Activated CD4-positive, alpha-beta T cell treated with anti-CD3 and anti-CD28 coated beads for 1 hour (primary cell): ENCODE results near the gene IHH.

Experiments
- DNase-seq: peaks from one replicate; pipeline ENCODE4 v3.0.0-alpha.2; 2020

Gene IHH

DNA sequence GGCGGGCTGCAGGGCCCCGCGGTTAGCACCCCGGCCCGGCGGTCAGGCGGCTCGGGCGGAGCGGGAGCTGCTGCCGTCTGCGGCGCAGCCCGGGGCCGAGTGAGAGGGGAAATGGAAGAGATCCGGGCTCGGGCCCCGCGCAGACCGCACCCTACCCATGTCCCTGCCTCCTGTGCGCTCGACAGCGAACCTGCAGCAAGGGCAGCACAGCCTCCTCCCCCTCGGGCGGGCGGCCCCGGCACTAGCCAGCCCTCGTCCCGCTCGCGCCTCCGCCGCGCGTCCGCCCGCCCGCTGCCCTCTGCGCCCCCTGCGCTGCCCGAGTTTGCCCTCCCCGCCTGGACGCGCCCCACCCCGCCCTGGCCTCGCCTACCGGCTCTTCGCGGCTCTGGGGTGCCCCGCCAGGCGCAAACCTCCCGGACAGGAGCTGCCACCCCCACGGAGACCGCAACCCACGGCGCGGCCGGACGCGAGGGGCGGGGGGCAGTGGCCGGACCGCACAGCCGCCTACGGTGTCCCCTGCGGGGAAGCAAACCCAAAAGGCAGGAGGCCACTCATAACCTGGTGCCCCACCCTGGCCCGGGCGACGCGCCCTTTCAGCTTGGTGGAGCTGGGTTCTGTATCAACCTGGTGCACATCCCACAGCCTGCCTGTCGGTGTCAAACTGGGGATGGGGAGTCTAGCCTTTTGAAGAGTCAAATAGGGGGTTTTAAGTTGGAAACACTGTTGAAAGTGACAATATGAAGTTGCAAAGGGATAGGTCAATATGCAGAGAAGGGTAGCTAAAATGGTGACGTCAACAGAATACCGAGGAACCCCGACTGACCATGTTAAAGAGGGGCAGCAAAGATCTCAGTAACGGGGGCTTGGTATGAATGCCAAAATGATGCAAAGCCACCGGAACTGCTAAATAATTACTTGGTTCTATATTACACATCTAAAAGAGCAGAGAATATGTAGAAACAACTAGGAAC, at the start of gene IHH:
Gene IHH, minus strand, starts transcription at position 101 of the 971 bp plus-strand sequence. CDS start 454 bp downstream, outside the sequence.
- no peak for DNase-seq

DNA sequence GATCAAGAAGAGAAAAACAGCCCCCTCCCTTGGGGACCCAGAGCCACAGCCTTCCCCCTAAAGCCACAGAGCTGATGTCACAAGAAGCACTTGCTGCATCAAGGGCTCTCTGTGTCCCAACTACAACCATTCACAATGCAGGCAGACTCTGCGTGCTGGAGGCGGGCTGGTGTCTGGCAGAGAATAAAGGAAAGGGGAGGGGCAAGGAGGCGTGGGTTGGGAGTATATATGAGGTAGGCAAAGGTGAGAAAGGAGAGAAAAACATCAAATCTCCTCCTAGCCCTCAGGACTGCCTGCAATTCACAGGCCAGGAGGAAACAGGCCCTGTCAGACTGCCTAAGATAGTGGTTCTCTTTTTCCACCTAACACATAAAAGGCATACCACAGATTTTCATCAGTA, 48.8 kb upstream of the IHH start:
- DNase-seq = no peak

DNA sequence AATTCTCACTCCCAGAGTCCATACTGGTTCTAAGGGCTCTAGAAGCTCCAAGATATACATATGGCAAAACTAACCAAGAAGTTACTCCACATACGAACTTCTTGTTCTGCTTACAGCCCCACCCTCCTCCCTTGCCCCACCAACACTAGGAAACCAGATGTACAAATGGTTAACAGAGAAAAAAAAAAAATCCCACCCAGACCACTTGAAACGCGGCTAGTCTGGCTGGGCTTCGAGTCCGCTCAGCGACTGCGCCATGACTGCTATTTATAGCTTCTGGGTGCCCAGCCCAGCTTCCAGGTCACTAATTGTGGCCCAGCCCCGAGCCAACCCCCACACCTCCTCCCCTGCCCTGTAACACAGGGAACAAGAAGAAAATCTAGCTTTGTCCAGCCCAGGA, 47.0 kb upstream of the IHH start:
- DNase-seq = no peak

DNA sequence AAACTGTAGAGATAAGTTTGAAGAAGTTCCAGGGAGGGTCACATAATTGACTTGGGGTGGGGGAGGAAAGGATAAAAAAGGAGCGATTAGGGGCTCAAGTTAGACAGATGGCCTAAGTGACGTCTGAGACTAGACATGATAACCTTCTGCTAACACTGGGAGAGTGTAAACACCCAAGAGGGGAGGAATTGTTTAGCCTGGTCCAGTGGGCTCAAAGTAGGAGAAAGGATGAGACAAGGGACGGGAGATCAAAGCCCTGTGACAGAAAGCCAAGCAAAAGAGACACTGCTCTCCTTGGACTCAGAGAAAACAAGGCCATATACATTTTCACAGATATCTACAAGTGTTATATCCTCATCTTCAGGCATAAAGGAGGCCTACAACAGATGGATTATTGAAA, 45.5 kb upstream of the IHH start:
- no peak for DNase-seq

DNA sequence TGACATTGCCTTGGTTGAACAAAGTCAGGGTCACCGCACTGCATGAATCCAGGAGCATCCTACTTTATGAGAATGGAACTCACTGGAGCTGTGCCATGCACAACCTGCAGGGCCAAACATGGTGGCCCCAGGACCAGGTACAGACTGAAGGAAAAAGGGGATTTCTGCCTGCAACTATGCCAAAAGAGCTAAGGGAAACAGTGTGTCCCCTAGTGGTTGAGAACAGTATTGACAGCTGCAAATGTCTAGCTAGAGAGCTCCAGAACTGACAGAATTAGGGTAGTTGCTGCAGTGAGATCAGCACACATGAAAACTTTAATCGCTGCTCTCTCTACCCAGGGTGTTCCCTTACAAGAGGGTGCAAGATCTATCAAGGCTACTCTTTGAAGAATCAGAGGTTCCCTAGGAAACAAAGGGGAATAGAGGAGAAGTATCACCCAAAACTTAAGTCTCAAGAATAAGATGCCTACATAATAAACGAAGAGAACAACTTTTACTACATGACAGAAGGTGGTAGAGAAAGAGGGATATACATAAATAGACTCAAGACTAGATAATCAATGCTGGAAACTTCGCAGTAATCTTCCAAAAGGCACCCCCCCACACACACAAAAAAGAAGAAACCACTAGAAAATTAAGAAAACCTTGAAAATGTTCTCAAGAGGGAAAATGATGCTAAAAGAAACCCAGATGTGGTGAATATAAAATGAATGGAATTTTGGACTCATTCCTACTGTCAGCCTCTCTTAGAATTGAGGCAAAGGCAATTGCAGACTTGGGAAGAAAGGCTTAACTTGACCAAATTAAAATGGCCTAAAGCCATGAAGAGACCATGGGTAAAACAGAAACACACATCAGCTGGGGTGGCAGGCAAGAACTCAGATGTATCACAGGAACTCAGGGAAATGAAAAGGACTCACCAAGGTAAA, 43.6 kb upstream of the IHH start:
- no peak for DNase-seq

DNA sequence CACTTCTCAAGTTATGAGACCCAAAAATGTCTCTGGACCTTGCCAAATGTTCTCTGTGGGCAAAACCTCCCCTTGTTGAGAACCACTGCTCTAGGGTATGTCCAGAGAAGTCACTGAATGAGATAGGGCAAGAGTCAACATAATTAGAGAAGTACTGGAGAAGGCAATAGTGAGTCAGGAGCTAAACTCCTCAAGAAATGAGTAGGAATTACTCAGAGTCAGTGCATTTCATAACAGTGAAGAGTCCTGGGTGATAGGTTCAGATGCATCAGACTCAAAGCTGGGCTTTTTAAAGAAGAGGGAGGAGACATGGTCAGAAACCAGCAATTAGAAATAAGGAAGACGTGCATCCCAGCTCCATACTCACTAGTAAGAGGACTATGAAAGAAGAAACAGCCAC, 38.6 kb upstream of the IHH start:
- no peak for DNase-seq

DNA sequence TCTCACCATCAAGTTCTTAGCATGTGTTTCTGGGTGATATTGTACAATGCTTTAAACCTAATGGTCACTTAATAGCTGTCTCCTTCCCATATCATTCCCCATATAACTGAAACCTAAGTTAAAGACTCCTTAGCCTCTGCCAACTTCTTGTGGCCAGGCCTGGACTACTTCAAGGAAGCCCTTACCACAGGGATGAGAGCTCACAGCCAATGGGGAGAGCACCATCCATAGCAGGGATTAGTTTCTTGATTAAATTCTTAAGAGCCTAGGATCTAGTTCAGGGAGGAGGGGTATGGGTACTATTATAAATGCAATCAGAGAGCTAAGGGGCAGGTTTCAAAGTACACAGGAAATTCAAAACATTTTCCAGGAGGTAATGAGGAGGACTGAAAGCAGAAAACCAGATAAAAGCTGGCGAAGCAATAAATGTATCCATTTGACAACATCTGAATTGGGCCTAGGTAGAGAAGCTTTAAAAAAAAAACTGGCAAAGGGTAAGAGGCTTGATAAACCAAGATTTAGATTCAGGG, 34.8 kb upstream of the IHH start:
- no peak for DNase-seq

DNA sequence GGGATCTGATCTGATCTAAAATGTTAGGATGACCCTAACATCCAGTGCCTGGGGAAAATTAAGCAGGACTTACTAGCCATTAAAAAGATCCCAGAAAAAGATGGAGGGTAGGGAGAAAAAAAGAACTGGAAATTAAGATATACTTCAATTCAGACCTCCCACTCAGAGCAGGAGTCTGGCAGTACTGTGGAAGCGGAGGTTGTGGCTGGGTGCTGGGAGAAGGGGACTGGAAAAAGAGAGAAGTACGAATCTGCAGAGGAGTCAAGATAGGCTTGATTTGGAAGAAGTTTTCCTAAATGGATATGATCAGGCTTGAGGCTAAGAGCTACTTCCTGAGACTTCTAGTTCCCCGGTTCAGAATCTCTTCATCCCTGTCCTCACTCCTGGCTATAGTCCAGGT, 33.5 kb upstream of the IHH start:
- DNase-seq = no peak

DNA sequence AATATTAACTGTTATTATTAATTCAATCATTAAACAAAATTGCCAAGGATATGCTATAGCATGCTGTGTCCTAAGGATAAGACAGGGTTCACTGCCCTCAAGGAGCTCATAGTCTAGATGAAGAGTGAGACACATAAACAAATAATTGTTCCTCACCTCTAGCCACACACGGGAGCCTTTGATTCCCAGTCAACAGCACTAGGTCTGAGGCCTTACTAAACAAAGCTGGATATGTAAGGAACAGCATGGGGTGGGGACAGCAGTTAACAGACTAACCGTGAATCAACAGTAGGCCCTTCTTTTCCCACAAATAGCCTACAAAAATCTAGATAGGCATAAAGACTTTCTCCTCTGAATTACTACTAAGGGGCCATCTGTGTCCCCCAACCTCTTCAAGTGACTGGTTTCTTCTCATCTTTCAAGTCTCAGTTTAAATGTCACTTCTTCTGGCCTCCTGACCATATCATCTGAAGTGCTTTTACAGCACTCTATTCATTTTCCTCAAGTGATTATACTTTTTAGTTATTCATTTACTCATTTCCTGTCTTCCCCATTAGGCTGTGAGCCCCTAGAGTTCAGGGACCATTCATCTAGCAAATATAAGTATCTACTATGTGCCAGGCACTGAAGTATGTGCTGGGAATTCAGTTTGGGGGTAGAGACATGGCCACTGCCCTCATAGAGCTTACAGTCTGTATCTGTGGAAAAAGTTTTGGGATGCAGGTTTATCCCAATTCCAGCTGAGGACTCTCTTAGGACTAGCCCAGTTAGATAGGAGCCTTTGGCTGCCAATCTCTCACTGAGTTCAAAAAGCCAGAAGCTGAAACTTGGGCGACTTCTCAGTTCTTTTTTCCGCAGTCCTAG, 29.9 kb upstream of the IHH start:
- DNase-seq = no peak

DNA sequence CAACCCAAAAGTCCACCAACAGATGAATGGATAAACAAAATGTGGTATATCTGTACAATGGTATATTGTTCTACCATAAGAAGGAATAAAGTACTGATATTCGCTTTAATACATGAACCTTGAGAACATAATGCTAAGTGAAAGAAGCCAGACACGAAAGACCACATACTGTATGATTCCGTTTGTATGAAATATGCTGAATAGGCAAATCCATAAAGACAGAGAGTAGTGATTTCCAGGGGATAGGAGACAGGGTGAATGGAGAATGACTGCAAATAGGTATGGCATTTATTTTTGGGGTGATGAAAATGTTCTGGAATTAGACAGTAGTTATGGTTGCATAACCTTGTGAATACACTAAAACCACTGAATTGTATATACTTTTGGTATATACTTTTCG, 28.6 kb upstream of the IHH start:
- no peak for DNase-seq

DNA sequence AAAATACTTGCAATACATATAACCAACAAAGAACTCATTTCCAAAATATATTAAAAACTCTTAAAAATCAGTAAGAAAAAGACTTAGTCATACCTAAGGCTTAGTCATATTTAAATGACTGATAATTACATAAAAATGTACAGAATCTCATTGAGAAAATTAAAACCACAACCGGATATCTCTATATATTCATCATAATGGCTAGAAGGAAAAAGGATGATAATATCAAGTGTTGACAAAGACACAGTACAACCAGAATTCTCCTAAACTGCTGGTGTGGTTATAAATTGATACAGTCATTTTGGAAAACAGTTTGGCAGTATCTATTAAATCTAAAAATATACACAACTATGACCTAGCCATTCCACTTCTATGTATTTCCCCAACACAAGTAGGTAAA, 27.1 kb upstream of the IHH start:
- DNase-seq = no peak

DNA sequence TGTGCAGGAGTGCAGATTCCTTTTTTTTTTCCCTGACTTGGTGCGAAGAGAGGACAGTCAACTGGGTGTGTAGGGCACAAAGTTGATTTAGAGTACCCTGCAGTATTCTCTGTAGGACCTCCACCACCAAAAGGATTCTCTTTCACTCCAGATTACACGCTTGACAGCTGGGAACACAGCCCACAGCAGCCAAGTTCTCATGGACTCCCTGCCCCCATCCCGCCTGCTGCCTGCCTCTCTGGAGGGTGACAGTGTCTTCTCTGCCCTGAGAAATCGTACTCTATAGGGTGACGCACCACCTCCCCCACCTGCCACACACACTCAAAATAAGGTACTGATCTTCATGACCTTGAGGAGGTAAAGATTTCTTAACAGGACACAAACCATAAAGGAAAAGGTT, 26.6 kb upstream of the IHH start:
- DNase-seq = no peak

DNA sequence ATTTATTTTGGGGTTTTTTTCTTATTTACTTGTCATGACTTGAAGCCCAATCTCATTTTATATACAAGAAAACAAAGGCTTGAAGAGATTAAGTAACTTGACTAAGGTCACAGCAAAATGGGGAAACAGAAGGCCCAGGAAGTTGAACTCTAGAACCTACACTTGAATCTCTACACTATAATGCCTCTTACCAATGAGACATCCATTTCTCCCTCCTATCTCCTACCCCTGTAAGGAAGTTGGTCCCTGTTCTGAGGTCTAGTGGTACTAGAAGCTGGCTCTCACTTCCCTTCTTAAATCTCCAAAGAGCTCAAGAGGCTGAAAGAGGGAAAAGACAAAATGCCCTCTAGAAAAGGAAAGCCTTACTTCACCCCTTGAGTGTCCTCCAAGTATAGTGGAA, 25.5 kb upstream of the IHH start:
- no peak for DNase-seq

DNA sequence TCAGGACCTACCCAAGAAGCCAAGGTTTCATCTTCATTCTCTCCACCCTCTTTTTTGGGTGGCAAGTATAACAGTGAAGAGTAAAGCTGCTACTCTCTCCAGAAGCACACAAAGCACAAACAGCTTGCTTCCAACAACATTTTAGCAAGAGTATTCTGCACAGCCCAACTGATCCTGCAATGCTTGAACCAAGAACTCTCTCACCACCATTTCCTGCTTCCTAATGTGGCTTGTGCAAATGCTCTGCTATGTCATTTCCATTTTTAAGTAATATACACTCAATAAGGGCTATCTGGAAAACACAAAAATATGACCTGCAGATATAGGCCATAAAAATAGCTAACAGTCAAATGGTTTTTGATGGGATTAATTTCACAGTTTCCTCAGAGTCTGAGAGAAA, 24.1 kb upstream of the IHH start:
- no peak for DNase-seq

DNA sequence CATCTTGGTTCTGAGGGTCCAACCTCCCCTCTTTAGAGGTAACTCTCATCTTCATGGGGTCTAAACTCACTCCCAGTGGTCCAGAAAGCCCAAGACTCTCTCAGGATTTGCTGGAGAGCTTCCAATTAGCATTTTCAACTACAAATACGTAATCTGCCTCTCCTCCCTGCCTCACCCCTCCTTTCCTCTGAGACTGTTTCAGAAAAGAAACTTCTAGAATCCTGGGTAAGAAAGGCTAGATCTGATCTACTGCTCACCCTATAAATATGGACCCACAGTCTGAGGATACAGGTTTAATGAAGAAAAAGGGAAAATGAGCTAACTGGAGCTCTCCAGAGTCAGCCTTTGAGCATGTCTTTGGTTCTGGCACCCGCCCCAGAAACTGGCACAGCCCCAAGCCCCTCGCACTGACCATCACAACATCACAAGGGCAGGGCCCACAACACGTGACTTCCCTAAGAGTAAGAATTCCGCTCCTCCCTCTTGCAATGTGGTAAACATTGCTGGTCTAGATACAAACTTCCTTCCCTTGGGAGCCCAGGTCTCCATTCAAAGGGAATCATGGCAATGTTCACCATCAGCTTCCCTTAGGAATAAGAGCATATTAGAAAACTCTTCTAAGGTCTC, 21.7 kb upstream of the IHH start:
- no peak for DNase-seq

DNA sequence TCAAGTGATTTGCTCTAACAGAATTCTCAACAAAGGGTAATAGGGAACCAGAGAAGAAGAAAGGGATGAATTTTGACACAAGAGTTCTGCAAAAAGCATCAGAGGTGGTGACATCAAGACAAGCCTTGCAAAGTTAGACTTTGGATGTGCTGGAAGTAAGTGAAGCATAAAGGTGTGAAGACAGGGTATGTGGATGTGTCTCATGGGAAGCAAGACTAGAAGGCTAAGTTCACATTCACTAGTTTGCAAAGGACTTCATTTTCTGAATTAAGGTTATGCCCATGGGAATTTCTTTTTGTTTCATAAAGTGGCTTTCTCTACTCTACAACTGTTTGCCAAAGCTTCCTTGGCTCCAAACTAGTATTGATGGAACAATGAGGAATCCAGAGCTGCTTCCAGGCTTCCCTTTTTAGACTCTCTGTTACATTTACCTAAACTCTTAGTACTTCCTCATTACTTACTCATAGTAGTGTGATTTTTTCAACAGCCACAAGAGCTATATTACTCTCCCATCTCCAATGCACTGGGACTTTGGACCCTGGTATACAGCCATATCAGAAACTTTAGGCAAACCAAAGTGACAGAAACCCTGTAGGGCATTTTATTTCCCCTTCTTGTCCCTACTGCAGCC, 21.1 kb upstream of the IHH start:
- no peak for DNase-seq

DNA sequence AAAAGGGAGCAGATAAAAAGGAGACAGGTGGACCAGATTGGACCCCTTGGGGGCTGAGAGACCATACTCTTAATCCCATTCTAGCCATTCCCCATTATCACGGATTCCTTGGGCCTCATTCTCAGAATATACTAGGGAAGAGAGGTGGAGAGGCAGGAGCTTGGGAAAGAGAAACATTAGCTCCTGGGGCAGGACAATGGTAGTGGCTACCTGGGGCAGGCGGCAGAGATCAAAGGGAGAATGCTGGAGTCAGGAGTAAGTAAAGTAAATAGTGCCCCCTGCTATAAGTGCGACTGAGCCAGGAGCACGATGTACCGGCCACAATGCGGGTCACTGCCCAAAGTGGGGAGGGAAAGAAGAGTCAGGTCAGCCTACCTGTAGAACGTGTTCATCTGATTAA, 20.4 kb upstream of the IHH start:
- DNase-seq = no peak

DNA sequence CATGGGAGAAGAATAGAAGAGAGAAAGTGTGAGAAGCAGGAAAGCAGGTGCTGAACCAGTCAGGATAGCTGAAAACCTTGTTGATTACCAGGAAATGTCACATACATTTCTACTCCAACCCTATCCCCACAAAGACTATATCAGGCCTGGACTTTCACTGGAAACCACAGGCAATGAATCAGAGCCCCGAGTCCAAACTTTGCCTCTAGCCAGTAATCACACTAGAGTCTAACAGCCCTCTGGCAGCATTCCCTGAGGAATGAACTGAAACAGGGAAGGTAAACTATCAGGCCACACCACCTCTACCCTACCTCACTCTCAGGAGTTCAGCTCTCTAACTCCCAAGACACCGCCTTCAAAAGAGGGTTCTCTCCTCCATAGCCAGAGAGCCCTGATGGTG, 18.7 kb upstream of the IHH start:
- no peak for DNase-seq

DNA sequence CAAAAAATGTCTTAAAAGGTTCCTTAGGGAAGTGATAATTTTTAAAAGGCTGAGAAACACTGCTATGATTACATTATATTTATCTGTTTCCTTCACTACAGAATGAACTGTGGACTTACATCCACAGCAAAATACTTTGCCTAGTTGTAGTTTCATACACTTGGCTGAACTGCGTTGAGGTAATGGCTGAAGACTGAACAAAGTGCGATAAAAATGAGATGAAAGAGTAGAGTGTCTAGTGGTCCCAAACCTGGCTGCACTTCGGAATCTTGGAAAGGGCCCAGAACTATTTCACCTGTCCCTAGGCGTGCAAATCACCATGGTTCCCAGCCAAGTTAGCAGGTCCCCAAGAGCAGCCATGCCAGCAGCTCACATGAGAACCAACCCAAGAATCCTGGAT, 18.2 kb upstream of the IHH start:
- DNase-seq = no peak

DNA sequence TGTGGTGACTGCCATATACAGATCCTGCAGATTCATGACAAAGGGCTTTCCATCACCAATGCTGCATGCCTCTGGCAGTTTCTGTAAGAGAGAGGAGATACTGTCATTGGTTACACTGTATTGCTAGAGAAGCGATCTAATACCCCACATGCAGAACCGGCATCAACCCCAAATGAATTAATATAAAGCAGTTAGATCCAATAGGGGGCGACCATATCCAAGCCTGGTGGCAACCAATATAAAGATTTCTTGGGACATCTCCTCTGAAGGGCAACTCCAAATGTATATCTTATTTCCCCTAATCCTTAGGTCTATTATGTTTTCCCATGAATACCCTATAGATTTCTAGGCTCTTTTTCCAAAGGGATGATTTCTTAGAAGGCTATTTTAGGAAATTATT, 17.4 kb upstream of the IHH start:
- DNase-seq = no peak

DNA sequence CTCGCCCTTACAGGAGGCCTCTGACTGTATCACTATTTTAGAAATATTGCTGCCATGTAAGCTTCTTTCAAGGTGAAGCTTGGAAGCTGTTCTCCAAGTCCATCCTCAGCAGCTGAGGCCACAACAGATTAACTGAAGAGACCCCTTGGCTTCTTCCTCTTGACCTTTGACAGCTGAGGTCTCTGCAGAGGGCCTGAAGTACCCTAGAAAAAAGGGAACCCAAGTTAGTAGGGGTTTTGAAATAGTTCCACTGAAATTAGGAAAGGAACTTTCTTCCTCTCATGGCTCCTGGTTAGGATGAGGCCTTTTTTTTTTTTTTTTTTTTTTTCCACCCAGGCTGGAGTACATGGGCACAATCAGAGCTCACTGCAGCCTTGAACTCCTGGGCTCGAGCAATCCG, 15.5 kb upstream of the IHH start:
- no peak for DNase-seq
